ENCODE data around the gene FMN2.

FMN2 gene

GRCh38 chr1:240099329-240099728 is 7.6 kb downstream of the FMN2 start:
- DNase-seq: no peak

- DNase-seq: no peak
Observed at GRCh38 chr1:240099748-240100147, 8.1 kb downstream of the FMN2 start.

- DNase-seq: no peak
Observed at GRCh38 chr1:240100371-240100934, 8.8 kb downstream of the FMN2 start.

- no peak for DNase-seq
Observed at GRCh38 chr1:240101306-240101705, 9.6 kb downstream of the FMN2 start.

- no peak for DNase-seq
Observed at GRCh38 chr1:240101737-240102136, 10.1 kb downstream of the FMN2 start.

GRCh38 chr1:240104672-240105071 is 13.0 kb downstream of the FMN2 start:
- no peak for DNase-seq

GRCh38 chr1:240107058-240107684 is 15.5 kb downstream of the FMN2 start:
- DNase-seq: no peak

GRCh38 chr1:240109130-240109529 is 17.4 kb downstream of the FMN2 start:
- no peak for DNase-seq

GRCh38 chr1:240109920-240110636 is 18.4 kb downstream of the FMN2 start:
- DNase-seq: no peak

GRCh38 chr1:240111558-240111957 is 19.9 kb downstream of the FMN2 start:
- DNase-seq: no peak

GRCh38 chr1:240114222-240114621 is 22.5 kb downstream of the FMN2 start:
- no peak for DNase-seq

GRCh38 chr1:240115831-240116230 is 24.1 kb downstream of the FMN2 start:
- DNase-seq: no peak

GRCh38 chr1:240116831-240117769 is 25.4 kb downstream of the FMN2 start:
- no peak for DNase-seq

GRCh38 chr1:240117930-240118329 is 26.2 kb downstream of the FMN2 start:
- DNase-seq: no peak

GRCh38 chr1:240122639-240123613 is 31.2 kb downstream of the FMN2 start:
- no peak for DNase-seq

GRCh38 chr1:240126821-240127220 is 35.1 kb downstream of the FMN2 start:
- DNase-seq: no peak

- DNase-seq: no peak
Observed at GRCh38 chr1:240128366-240128765, 36.7 kb downstream of the FMN2 start.

GRCh38 chr1:240134113-240134512 is 42.4 kb downstream of the FMN2 start:
- DNase-seq: no peak

- no peak for DNase-seq
Observed at GRCh38 chr1:240134596-240134995, 42.9 kb downstream of the FMN2 start.

- DNase-seq: no peak
Observed at GRCh38 chr1:240136402-240136801, 44.7 kb downstream of the FMN2 start.

- no peak for DNase-seq
Observed at GRCh38 chr1:240138867-240139266, 47.2 kb downstream of the FMN2 start.

GRCh38 chr1:240139511-240139910 is 47.8 kb downstream of the FMN2 start:
- DNase-seq: no peak
